Liver (tissue), 9 donors: ENCODE measurements around the gene RAET1G. TPM values are rescaled to one million over a fixed set of nuclear protein-coding genes. Genes with fewer than 3 reads are reported as not detected.

Source experiments
- DNase-seq: peaks from one replicate; pipeline ENCODE4 v3.0.0-alpha.2; 2017; ENCODE audit warnings: low spot score
- H3K27ac ChIP-seq, 2 donors: one replicate each; pipeline ENCODE4 v1.7.0; 2013; ENCODE audit warnings: inconsistent platforms in 2 of 2, low read length in 2 of 2, control low read depth in 1 of 2, low read depth in 1 of 2, mild to moderate bottlenecking in 1 of 2
- H3K27me3 ChIP-seq, 4 donors: one replicate each; pipeline versions ENCODE4 v1.6.1 to v1.7.0; 2013; ENCODE audit warnings: low read length in 3 of 4, inconsistent platforms in 1 of 4, mild to moderate bottlenecking in 1 of 4, moderate library complexity in 1 of 4; ENCODE audit not compliant: control insufficient read depth in 4 of 4, insufficient read depth in 4 of 4
- H3K36me3 ChIP-seq, 4 donors: one replicate each; pipeline versions ENCODE4 v1.6.1 to v1.7.0; 2013; ENCODE audit warnings: low read length in 3 of 4, mild to moderate bottlenecking in 3 of 4, low read depth in 1 of 4, moderate library complexity in 1 of 4; ENCODE audit not compliant: control insufficient read depth in 4 of 4, insufficient read depth in 3 of 4
- H3K4me1 ChIP-seq, 4 donors: one replicate each; pipeline versions ENCODE4 v1.6.1 to v1.7.0; 2013; ENCODE audit warnings: low read length in 3 of 4, mild to moderate bottlenecking in 3 of 4, moderate library complexity in 1 of 4; ENCODE audit not compliant: control insufficient read depth in 4 of 4, insufficient read depth in 4 of 4
- H3K4me3 ChIP-seq, 3 donors: one replicate each; pipeline versions ENCODE4 v1.6.1 to v1.7.0; 2013; ENCODE audit warnings: low read length in 3 of 3, control low read depth in 1 of 3, low read depth in 1 of 3, mild to moderate bottlenecking in 1 of 3
- H3K9ac ChIP-seq, 2 donors: one replicate each; pipeline ENCODE4 v1.7.0; 2013; ENCODE audit warnings: low read length in 2 of 2, mild to moderate bottlenecking in 2 of 2, moderate library complexity in 2 of 2, control low read depth in 1 of 2, low read depth in 1 of 2
- H3K9me3 ChIP-seq, 4 donors: one replicate each; pipeline versions ENCODE4 v1.6.1 to v1.7.0; 2013; ENCODE audit warnings: low read length in 3 of 4; ENCODE audit not compliant: control insufficient read depth in 4 of 4
- GABPA ChIP-seq, 2 donors: IDR thresholded peaks in 1 of 2; conservative IDR thresholded peaks in 1 of 2; 2 replicates each; pipeline ENCODE4 v1.6.1; 2016; ENCODE audit warnings: antibody characterized with exemption in 2 of 2, mild to moderate bottlenecking in 1 of 2, moderate library complexity in 1 of 2
- HNF4G ChIP-seq: IDR thresholded peaks from 2 replicates; pipeline ENCODE4 v1.6.1; 2016; ENCODE audit warnings: antibody characterized with exemption
- RAD21 ChIP-seq, 2 donors: IDR thresholded peaks; 2 replicates each; pipeline ENCODE4 v1.6.1; 2016; ENCODE audit warnings: antibody characterized with exemption in 2 of 2, mild to moderate bottlenecking in 2 of 2
- RXRA ChIP-seq, 2 donors: IDR thresholded peaks; 2 replicates each; pipeline ENCODE4 v1.6.1; 2017 to 2018; ENCODE audit warnings: antibody characterized with exemption in 2 of 2, mild to moderate bottlenecking in 1 of 2
- SP1 ChIP-seq: IDR thresholded peaks from 2 replicates; pipeline ENCODE4 v1.6.1; 2018; ENCODE audit warnings: antibody characterized with exemption, mild to moderate bottlenecking
- WGBS: extraction: QIAGEN DNeasy Blood & Tissue Kit; methylation state at CpG from one replicate; pipeline ENCODE4 v1.1.7; 2013; 5-methylcytosine and 5-hydroxymethylcytosine counted together
- polyA plus RNA-seq, 2 donors: library from polyadenylated mRNA; stranded (reverse) in 1 of 2; unstranded in 1 of 2; fragments of 200-250 nt in 1 of 2; fragments of >200 nt in 1 of 2; fragmentation: Nextera tagmentation in 1 of 2; extraction: Ambion mirVana in 1 of 2; gene quantifications; one replicate each; pipeline versions ENCODE4 v1.2.1 to v1.2.3, GENCODE V29; 2013 to 2015
- total RNA-seq, 2 donors: library from RNA; depleted of rRNA; stranded (reverse); fragments of >200 nt; gene quantifications; one replicate each; pipeline ENCODE4 v1.2.3, GENCODE V29; 2014
- donor health status: healthy.
- donor health status: healthy.
- donor health status: healthy.
- donor health status: healthy.
- donor health status: healthy.

The RAET1G gene
- total and polyA plus RNA-seq, 4 donors: not detected

DNA sequence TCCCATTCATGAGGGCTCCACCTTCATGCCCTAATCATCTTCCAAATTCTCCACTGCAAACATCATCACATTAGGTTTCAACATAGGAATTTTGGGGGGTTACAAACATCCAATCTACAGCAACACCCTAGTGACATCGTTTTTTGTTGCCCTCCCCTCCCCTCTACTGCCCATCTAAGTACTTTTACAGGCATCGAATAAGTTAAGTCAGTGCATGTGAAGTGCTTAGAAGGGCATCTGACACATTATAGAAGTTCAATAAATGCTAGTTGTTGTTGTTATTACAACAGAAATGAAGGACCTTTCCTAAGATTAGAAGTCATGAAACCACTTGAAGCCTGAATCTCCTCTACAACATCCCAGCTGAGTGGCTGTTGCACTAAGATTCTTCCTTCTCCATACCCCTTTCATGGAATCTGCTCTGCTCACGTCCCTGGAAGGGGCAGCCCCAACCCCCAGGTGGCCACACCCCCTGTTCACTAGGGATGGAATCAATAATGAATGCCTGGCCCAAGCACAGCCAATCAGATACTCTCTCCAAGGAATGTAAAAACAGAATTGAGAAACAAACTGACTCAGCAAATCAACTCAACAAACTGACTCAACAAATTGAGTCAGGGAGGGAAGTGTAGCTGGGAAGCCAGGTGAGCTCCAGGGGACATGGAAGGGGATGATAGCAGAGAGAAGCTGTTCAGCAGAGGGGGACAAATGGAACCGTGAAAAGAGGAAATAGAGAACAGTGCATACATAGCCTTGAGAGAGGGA lies 54.9 kb downstream of the RAET1G start:
- no peak for DNase-seq
- Histone ChIP-seq H3K9ac (no peak overlapping the region), H3K9me3 (no peaks in the 10 kb centered on the region), H3K4me3 (no peak overlapping the region), H3K36me3 (no peaks in the 10 kb centered on the region), H3K4me1 (peaks cover 1 to 16% (median 3%) of the 10 kb centered on the region in 4 donors), H3K27me3 (no peaks in the 10 kb centered on the region), H3K27ac (no peak overlapping the region)
- no peak for TF ChIP-seq GABPA (IDR thresholded peaks at IDR 0.05 in 1 of 2, conservative IDR thresholded peaks at IDR 0.05 in 1 of 2)
- TF ChIP-seq SP1: no peak
- peak in 1 of 2 donors; percentile 25 for TF ChIP-seq RAD21 (IDR thresholded peaks at IDR 0.05)
- no peak for TF ChIP-seq RXRA (IDR thresholded peaks at IDR 0.05)
- TF ChIP-seq HNF4G: no peak
- 59% methylated on average over 4 of the region's 4 CpGs for WGBS

Other genes with a start within 250 kb of the RAET1G start
- gene LATS1, start 205.0 kb downstream of the RAET1G start, total RNA-seq: 1 to 10 TPM; 8.3 to 9.2 TPM
- 1 to 10 TPM; 2.7 to 2.8 TPM for gene LATS1, start 205.0 kb downstream of the RAET1G start, polyA plus RNA-seq
- gene NUP43, start 176.6 kb downstream of the RAET1G start, total RNA-seq: 10 to 100 TPM; 16.2 to 18.5 TPM
- gene NUP43, start 176.6 kb downstream of the RAET1G start, polyA plus RNA-seq: 1 to 10 TPM; 3.2 to 4.6 TPM
- 10 to 100 TPM; 72.7 to 77.2 TPM for gene PCMT1, start 173.4 kb downstream of the RAET1G start, total RNA-seq
- gene PCMT1, start 173.4 kb downstream of the RAET1G start, polyA plus RNA-seq: 10 to 100 TPM; 56.8 to 78.8 TPM
- 10 to 100 TPM in 1 of 2 donors, 1 to 10 TPM in 1; 7.2 to 13.3 TPM for gene LRP11, start 58.8 kb downstream of the RAET1G start, total RNA-seq
- gene LRP11, start 58.8 kb downstream of the RAET1G start, polyA plus RNA-seq: 1 to 10 TPM; 3.4 to 4.8 TPM
- not detected for gene RAET1E, start 25.0 kb downstream of the RAET1G start, total RNA-seq
- gene RAET1E, start 25.0 kb downstream of the RAET1G start, polyA plus RNA-seq: not detected
- under 1 TPM; 0.14 to 0.25 TPM for gene ULBP2, start 18.9 kb upstream of the RAET1G start, total RNA-seq
- under 1 TPM; 0.15 to 0.27 TPM for gene ULBP2, start 18.9 kb upstream of the RAET1G start, polyA plus RNA-seq
- gene ULBP1, start 40.8 kb upstream of the RAET1G start, total RNA-seq: under 1 TPM; under 0.01 to 0.05 TPM
- under 1 TPM in 1 of 2 donors, not detected in 1; 0.03 TPM for gene ULBP1, start 40.8 kb upstream of the RAET1G start, polyA plus RNA-seq
- gene RAET1L, start 102.4 kb upstream of the RAET1G start, total RNA-seq: not detected
- gene RAET1L, start 102.4 kb upstream of the RAET1G start, polyA plus RNA-seq: not detected
- 1 to 10 TPM in 1 of 2 donors, under 1 TPM in 1; 0.92 to 2.3 TPM for gene ULBP3, start 146.0 kb upstream of the RAET1G start, total RNA-seq
- under 1 TPM in 1 of 2 donors, not detected in 1; 0.88 TPM for gene ULBP3, start 146.0 kb upstream of the RAET1G start, polyA plus RNA-seq
- under 1 TPM in 1 of 2 donors, not detected in 1; 0.05 TPM for gene PPP1R14C, start 219.9 kb upstream of the RAET1G start, total RNA-seq
- gene PPP1R14C, start 219.9 kb upstream of the RAET1G start, polyA plus RNA-seq: not detected